ENCODE results near the gene NKD1.

The NKD1 gene

DNA sequence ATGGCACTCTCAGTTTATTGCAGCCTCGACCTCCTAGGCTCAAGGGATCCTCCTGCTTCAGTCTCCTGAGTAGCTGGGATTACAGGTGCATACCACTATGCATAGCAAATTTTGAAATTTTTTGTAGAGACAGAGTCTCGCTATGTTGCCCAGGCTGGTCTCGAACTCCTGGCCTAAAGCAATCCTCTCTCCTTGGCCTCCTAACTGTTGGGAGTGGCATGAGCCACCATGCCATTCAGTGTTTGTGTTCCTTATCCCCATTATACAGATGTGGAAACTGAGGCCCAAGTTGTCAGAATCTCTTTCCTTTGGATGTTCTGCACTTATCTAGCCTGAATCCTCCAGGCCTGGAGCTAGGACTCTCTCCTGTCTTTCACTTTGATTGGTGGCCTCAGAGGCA is 40.8 kb upstream of the NKD1 start:
- CTCF ChIA-PET = interaction anchor here (0.9 kb wide), 1 partner anchor 40 kb away, joined by 3 read pairs; the partner anchor contains the start of gene NKD1
- no peak for DNase-seq (ENCODE audit: low read depth, low spot score)
- no peak overlapping the region for H3K4me3 ChIP-seq (ENCODE audit: low read depth, low read length)
- POLR2A ChIA-PET = no interaction called here
- TF ChIP-seq, protein P1, sequence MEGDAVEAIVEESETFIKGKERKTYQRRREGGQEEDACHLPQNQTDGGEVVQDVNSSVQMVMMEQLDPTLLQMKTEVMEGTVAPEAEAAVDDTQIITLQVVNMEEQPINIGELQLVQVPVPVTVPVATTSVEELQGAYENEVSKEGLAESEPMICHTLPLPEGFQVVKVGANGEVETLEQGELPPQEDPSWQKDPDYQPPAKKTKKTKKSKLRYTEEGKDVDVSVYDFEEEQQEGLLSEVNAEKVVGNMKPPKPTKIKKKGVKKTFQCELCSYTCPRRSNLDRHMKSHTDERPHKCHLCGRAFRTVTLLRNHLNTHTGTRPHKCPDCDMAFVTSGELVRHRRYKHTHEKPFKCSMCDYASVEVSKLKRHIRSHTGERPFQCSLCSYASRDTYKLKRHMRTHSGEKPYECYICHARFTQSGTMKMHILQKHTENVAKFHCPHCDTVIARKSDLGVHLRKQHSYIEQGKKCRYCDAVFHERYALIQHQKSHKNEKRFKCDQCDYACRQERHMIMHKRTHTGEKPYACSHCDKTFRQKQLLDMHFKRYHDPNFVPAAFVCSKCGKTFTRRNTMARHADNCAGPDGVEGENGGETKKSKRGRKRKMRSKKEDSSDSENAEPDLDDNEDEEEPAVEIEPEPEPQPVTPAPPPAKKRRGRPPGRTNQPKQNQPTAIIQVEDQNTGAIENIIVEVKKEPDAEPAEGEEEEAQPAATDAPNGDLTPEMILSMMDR (IDR thresholded peaks at IDR 0.05; ENCODE audit: insufficient read depth, low read length, missing control alignments) = no peak

DNA sequence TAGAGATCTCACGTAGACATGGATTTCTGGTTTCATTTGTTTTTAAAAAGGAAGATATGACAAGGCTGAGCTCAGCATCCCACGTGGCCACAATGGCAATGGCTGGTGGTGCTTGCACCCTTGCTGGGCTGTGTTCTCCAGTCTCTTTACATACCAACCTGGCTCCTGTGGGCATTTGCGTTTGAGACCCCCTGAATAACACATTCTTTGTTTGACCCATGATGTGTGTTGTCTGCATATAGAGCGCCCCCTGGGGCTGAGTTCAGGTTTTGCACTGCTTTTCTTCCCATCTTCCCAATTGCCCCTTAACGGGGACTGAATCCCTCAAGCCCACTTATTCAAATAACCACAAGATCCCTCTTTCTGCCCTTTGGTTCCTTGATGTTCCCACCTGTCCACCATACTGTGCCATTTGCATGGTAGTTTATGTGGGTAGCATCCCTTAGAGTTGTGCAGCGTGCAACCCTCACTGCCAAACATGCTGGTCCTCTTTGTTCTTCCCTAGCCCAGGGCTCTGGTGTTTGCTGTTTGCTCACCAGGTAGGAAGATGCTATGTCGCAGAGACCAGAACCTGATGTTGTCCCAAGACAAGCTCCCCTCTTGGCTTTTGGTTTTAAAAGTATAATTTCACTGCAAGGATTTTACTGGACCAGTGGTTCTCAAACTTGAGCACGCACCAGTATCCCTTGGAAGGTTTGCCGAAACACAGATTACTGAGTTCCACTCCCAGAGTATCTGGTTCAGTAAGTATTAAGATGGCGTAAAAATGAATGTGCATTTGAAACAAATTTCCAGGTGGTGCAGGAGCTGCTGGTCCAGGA is 38.5 kb upstream of the NKD1 start:
- TF ChIP-seq, protein P1 (IDR thresholded peaks at IDR 0.05; ENCODE audit: insufficient read depth, low read length, missing control alignments) = peak; percentile 27
- POLR2A ChIA-PET = no interaction called here
- no peak for DNase-seq (ENCODE audit: low read depth, low spot score)

DNA sequence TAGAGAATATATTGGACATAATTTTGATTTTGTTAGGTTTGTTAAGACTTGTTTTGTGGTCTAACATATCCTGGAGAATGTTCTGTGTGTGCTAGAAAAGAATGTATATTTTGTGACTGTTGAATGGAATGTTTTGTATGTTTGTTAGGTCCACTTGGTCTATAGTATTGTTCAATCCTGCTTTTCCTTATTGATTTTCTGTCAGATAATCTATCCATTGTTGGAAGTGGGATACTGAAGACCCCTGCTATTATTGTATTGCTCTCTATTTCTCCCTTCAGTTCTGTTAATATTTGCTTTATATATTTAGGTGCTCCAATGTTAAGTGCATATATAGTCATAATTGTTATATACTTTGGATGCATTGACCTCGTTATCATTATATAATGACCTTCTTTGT is 33.0 kb upstream of the NKD1 start:
- ChIA-PET CTCF (no interaction called here), POLR2A (interaction anchor here (0.6 kb wide), 1 partner anchor 243 kb away, joined by 3 read pairs; no protein-coding TSS in a partner anchor)
- TF ChIP-seq, protein P1 (IDR thresholded peaks at IDR 0.05; ENCODE audit: insufficient read depth, low read length, missing control alignments) = no peak
- H3K4me3 ChIP-seq (ENCODE audit: low read depth, low read length) = no peak overlapping the region
- DNase-seq (ENCODE audit: low read depth, low spot score) = no peak

More for the DNA sequence above, 38.5 kb upstream of the NKD1 start:
- H3K4me3 ChIP-seq (ENCODE audit: low read depth, low read length) = no peak overlapping the region
- CTCF ChIA-PET = interaction anchor here (0.8 to 1.2 kb wide), 4 partner anchors 10 to 133 kb away, joined by 3 to 4 read pairs (median 3); no protein-coding TSS in a partner anchor

DNA sequence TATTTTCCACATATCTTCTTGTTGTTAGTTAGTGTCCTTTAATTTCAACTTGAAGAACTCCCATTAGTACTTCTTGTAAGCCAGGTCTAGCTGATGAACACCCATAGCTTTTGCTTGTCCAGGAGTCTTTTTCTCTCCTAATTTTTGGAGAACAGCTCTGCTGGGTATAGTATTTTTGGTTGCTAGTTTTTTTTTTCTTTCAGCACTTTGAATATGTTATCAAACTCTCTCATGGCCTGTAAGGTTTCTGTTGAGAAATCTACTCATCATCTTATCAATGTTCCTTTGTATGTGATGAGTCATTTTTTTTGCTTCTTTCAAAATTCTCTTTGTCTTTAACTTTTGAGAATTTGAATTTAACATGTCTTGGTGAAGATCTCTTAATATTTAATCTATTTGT is 31.8 kb upstream of the NKD1 start:
- H3K4me3 ChIP-seq (ENCODE audit: low read depth, low read length) = no peak overlapping the region
- POLR2A ChIA-PET = no interaction called here
- TF ChIP-seq, protein P1 (IDR thresholded peaks at IDR 0.05; ENCODE audit: insufficient read depth, low read length, missing control alignments) = no peak
- DNase-seq (ENCODE audit: low read depth, low spot score) = no peak
- CTCF ChIA-PET = interaction anchor here (0.7 to 1.6 kb wide), 3 partner anchors 8 to 507 kb away, joined by 3 to 5 read pairs (median 4); no protein-coding TSS in a partner anchor

DNA sequence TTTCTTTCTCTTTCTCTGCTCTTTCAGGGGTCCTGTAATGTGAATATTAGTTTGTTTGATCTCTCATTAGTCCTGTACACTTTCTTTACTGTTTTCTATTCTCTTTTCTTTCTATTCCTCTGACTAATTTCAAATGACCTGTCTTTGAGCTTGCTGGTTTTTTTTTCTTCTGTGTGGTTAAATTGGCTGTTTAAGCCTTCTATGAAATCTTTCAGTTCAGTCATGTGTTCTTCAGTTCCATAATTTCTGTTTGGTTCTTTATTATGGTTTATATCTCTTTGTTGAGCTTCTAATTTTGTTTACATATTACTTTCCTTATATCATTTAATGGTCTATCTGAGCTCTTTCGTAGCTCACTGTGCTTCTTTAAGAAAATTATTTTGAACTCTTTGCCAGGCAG is 31.3 kb upstream of the NKD1 start:
- TF ChIP-seq, protein P1 (IDR thresholded peaks at IDR 0.05; ENCODE audit: insufficient read depth, low read length, missing control alignments) = no peak
- H3K4me3 ChIP-seq (ENCODE audit: low read depth, low read length) = no peak overlapping the region
- DNase-seq (ENCODE audit: low read depth, low spot score) = no peak
- POLR2A ChIA-PET = no interaction called here
- CTCF ChIA-PET = interaction anchor here (0.7 to 1.6 kb wide), 3 partner anchors 9 to 508 kb away, joined by 3 to 5 read pairs (median 4); no protein-coding TSS in a partner anchor

DNA sequence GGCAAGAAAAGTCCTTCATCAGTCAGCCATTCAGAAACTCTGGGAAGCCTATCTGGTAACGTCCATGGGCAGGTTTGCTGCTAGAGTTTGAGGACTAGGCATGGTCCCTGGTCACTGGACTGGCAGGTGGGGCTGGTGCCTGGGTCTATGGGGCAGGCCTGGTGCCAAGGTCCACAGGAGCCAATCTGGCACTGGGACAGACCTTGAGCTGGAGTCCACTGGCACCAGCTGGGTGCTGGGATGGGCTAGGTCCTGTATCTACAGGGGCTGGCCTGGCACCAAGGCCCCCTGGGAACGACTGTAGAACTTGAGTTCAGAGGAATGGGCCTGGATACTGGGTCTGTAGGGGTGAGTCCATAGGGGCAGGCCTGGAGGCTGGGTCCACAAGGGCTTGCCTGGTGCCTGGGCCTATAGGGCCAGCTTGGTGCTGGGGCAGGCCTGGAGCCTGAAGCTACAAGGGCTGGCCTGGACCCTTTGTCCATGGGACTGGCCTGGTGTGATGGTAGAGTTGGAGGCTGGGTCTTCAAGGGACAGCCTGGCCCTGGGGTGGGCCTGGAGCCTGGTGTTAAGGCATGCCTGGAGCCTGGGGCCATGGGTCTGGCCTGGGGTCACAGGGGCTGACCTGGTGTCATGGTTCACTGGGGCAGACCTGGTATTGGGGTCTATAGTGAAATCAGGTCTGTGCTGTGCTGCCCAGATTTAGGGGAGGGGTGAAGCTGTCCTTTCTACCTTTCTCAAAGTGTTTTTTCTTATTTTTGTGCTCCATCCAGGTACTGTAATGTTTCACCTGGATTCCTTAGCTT is 30.5 kb upstream of the NKD1 start:
- no peak for DNase-seq (ENCODE audit: low read depth, low spot score)
- no peak overlapping the region for H3K4me3 ChIP-seq (ENCODE audit: low read depth, low read length)
- ChIA-PET POLR2A (no interaction called here), CTCF (interaction anchor here (1.6 kb wide), 1 partner anchor 8 kb away, joined by 5 read pairs; no protein-coding TSS in a partner anchor)
- TF ChIP-seq, protein P1 (IDR thresholded peaks at IDR 0.05; ENCODE audit: insufficient read depth, low read length, missing control alignments) = no peak
